ENCODE results near the gene CDX2. TPM values are rescaled to one million over a fixed set of nuclear protein-coding genes. Genes with fewer than 3 reads are reported as not detected.

Gene CDX2
- total and polyA plus RNA-seq, 4 donors, result not detected

- peaks cover 14 to 37% (median 29%) of the 10 kb centered on the region in 4 donors for H3K4me1 ChIP-seq (ENCODE audit: control insufficient read depth in 4 of 4, insufficient read depth in 4 of 4, low read length in 3 of 4)
- H3K27ac ChIP-seq (ENCODE audit: low read depth in 1 of 2, low read length in 2 of 2), result no peak overlapping the region
- WGBS, result 11% methylated on average over 46 of the region's 46 CpGs
- H3K27me3 ChIP-seq (ENCODE audit: control insufficient read depth in 4 of 4, insufficient read depth in 4 of 4, low read length in 3 of 4), result peaks cover 8 to 17% (median 13%) of the 10 kb centered on the region in 4 donors
- no peaks in the 10 kb centered on the region for H3K36me3 ChIP-seq (ENCODE audit: control insufficient read depth in 4 of 4, insufficient read depth in 3 of 4, low read depth in 1 of 4, low read length in 3 of 4)
- no peak overlapping the region for H3K9ac ChIP-seq (ENCODE audit: low read depth in 1 of 2, low read length in 2 of 2)
- DNase-seq (ENCODE audit: low spot score), result no peak
- peak overlapping the region in 1 of 3 donors; percentile 18 for H3K4me3 ChIP-seq (ENCODE audit: low read depth in 1 of 3, low read length in 3 of 3)
- no peak for TF ChIP-seq NR2F2 (IDR thresholded peaks at IDR 0.05)
- TF ChIP-seq, protein P1, sequence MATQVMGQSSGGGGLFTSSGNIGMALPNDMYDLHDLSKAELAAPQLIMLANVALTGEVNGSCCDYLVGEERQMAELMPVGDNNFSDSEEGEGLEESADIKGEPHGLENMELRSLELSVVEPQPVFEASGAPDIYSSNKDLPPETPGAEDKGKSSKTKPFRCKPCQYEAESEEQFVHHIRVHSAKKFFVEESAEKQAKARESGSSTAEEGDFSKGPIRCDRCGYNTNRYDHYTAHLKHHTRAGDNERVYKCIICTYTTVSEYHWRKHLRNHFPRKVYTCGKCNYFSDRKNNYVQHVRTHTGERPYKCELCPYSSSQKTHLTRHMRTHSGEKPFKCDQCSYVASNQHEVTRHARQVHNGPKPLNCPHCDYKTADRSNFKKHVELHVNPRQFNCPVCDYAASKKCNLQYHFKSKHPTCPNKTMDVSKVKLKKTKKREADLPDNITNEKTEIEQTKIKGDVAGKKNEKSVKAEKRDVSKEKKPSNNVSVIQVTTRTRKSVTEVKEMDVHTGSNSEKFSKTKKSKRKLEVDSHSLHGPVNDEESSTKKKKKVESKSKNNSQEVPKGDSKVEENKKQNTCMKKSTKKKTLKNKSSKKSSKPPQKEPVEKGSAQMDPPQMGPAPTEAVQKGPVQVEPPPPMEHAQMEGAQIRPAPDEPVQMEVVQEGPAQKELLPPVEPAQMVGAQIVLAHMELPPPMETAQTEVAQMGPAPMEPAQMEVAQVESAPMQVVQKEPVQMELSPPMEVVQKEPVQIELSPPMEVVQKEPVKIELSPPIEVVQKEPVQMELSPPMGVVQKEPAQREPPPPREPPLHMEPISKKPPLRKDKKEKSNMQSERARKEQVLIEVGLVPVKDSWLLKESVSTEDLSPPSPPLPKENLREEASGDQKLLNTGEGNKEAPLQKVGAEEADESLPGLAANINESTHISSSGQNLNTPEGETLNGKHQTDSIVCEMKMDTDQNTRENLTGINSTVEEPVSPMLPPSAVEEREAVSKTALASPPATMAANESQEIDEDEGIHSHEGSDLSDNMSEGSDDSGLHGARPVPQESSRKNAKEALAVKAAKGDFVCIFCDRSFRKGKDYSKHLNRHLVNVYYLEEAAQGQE (IDR thresholded peaks at IDR 0.05), result no peak
- TF ChIP-seq RAD21 (IDR thresholded peaks at IDR 0.05), result no peak
- TF ChIP-seq SP1 (IDR thresholded peaks at IDR 0.05), result no peak
- no peak for TF ChIP-seq ATF3 (IDR thresholded peaks at IDR 0.05)
- TF ChIP-seq TAF1 (conservative IDR thresholded peaks at IDR 0.05), result no peak
- TF ChIP-seq GABPA (IDR thresholded peaks at IDR 0.05 in 1 of 2, conservative IDR thresholded peaks at IDR 0.05 in 1 of 2), result no peak
- H3K9me3 ChIP-seq (ENCODE audit: control insufficient read depth in 4 of 4, low read length in 3 of 4), result no peaks in the 10 kb centered on the region
Observed at GRCh38 chr13:27918041-27918917, 50.8 kb downstream of the CDX2 start.

DNA sequence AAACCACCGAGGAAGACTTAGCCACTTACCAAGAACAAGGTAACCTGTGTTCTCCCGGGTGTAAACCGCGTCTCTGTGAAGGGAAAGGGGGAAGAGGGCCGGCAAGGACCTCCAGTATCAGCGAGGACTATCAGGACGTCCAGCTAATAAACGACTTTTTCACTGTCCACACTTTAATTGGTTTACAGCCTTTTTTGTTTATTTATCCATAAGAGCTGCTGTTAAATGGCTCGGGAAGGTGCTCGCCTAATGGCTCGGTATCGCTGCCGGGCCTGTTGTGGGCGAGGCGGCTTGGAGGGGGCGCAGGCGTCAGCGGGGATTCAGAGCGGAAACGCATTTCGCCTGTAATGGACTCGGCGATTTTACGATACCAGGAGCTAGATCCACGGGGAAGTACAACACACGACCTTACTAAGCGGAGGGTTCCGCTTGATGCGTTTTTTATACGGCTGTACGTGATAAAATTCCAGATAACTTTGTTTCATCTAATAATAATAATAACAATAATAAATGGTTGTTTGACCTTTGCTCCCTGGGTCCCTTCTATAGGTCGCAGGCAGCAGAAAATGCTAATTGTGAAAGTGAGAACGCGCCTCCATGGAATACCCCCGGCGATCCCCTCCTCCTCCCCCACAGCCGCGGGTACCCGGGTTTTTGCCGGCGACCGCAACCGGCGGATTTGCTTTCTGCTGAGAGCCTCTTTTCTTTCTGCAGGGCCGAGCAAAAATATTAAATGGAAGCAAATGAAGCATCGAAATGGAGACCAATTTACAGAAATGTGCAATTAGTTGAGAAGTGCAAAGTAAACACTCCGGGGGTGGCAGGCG lies 51.8 kb downstream of the CDX2 start:
- Histone ChIP-seq H3K27ac (ENCODE audit: low read depth in 1 of 2, low read length in 2 of 2) (no peak overlapping the region), H3K9me3 (ENCODE audit: control insufficient read depth in 4 of 4, low read length in 3 of 4) (no peaks in the 10 kb centered on the region), H3K27me3 (ENCODE audit: control insufficient read depth in 4 of 4, insufficient read depth in 4 of 4, low read length in 3 of 4) (peaks cover 0 to 14% (median 8%) of the 10 kb centered on the region in 4 donors), H3K36me3 (ENCODE audit: control insufficient read depth in 4 of 4, insufficient read depth in 3 of 4, low read depth in 1 of 4, low read length in 3 of 4) (no peaks in the 10 kb centered on the region), H3K4me3 (ENCODE audit: low read depth in 1 of 3, low read length in 3 of 3) (no peak overlapping the region), H3K4me1 (ENCODE audit: control insufficient read depth in 4 of 4, insufficient read depth in 4 of 4, low read length in 3 of 4) (peaks cover 14 to 37% (median 29%) of the 10 kb centered on the region in 4 donors), H3K9ac (ENCODE audit: low read depth in 1 of 2, low read length in 2 of 2) (no peak overlapping the region)
- DNase-seq (ENCODE audit: low spot score), result no peak
- 7% methylated on average over 48 of the region's 48 CpGs for WGBS
- TF ChIP-seq FOXA2 (IDR thresholded peaks at IDR 0.05) (no peak), HNF4A (conservative IDR thresholded peaks at IDR 0.05) (no peak), TAF1 (conservative IDR thresholded peaks at IDR 0.05) (no peak), SP1 (IDR thresholded peaks at IDR 0.05) (no peak), JUND (IDR thresholded peaks at IDR 0.05) (no peak), NR2F2 (IDR thresholded peaks at IDR 0.05) (no peak), ATF3 (IDR thresholded peaks at IDR 0.05) (no peak), YY1 (IDR thresholded peaks at IDR 0.05) (no peak), HNF4G (IDR thresholded peaks at IDR 0.05) (no peak), FOXA1 (IDR thresholded peaks at IDR 0.05) (no peak), RXRA (IDR thresholded peaks at IDR 0.05) (no peak), ZBTB33 (IDR thresholded peaks at IDR 0.05) (no peak)
- TF ChIP-seq, protein P1 (IDR thresholded peaks at IDR 0.05), result no peak
- TF ChIP-seq, protein P2, sequence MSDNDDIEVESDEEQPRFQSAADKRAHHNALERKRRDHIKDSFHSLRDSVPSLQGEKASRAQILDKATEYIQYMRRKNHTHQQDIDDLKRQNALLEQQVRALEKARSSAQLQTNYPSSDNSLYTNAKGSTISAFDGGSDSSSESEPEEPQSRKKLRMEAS (IDR thresholded peaks at IDR 0.05), result no peak
- TF ChIP-seq, protein P3, sequence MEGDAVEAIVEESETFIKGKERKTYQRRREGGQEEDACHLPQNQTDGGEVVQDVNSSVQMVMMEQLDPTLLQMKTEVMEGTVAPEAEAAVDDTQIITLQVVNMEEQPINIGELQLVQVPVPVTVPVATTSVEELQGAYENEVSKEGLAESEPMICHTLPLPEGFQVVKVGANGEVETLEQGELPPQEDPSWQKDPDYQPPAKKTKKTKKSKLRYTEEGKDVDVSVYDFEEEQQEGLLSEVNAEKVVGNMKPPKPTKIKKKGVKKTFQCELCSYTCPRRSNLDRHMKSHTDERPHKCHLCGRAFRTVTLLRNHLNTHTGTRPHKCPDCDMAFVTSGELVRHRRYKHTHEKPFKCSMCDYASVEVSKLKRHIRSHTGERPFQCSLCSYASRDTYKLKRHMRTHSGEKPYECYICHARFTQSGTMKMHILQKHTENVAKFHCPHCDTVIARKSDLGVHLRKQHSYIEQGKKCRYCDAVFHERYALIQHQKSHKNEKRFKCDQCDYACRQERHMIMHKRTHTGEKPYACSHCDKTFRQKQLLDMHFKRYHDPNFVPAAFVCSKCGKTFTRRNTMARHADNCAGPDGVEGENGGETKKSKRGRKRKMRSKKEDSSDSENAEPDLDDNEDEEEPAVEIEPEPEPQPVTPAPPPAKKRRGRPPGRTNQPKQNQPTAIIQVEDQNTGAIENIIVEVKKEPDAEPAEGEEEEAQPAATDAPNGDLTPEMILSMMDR (IDR thresholded peaks at IDR 0.05; ENCODE audit: low read depth, low read length, missing input control), result no peak
